ENCODE measurements around the gene SAMD8. TPM values are rescaled to one million over a fixed set of nuclear protein-coding genes. Genes with fewer than 3 reads are reported as not detected.
"Not testable (repeated sequence)": the region's sequence is repeated elsewhere in the genome, so short reads cannot be mapped to it uniquely, and the experiment has no call there.

SAMD8 gene
- total RNA-seq, 1 donor from 2014 or later = 23.0 TPM

GRCh38 chr10:75220274-75220673, 108.8 kb downstream of the SAMD8 start:
- Histone ChIP-seq H3K4me1 (peaks cover 34% of the 10 kb centered on the region), H3K36me3 (peaks cover 99% of the 10 kb centered on the region), H3K27ac (no peak overlapping the region), H3K9me3 (no peaks in the 10 kb centered on the region), H3K27me3 (no peaks in the 10 kb centered on the region), H3K4me3 (no peak overlapping the region)
- TF ChIP-seq, protein P1, sequence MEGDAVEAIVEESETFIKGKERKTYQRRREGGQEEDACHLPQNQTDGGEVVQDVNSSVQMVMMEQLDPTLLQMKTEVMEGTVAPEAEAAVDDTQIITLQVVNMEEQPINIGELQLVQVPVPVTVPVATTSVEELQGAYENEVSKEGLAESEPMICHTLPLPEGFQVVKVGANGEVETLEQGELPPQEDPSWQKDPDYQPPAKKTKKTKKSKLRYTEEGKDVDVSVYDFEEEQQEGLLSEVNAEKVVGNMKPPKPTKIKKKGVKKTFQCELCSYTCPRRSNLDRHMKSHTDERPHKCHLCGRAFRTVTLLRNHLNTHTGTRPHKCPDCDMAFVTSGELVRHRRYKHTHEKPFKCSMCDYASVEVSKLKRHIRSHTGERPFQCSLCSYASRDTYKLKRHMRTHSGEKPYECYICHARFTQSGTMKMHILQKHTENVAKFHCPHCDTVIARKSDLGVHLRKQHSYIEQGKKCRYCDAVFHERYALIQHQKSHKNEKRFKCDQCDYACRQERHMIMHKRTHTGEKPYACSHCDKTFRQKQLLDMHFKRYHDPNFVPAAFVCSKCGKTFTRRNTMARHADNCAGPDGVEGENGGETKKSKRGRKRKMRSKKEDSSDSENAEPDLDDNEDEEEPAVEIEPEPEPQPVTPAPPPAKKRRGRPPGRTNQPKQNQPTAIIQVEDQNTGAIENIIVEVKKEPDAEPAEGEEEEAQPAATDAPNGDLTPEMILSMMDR (IDR thresholded peaks at IDR 0.05) = no peak
- ATAC-seq (no peak), DNase-seq (no peak)
- intact Hi-C loops (cut with DNase I) = no loop called here

DNA sequence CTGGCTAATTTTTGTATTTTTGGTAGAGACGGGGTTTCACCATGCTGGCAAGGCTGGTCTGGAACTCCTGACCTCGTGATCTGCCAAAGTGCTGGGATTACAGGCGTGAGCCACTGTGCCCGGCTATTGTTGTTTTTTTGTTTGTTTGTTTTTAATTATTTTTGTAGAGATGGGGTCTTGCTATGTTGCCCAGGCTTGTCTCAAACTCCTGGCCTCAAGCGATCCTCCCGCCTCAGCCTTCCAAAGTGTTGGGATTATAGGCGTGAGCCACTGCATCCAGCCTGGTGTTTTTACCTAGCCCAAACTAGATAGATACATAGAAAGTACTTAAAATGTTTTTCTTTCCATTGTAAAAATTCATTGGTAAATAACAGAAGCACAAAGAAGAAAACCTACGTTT, 110.0 kb downstream of the SAMD8 start:
- H3K27me3 ChIP-seq; H3K9me3 ChIP-seq; ATAC-seq; H3K4me3 ChIP-seq; H3K27ac ChIP-seq; DNase-seq; intact Hi-C loops (cut with DNase I): not testable (repeated sequence)
- Histone ChIP-seq H3K36me3 (peaks cover 95% of the 10 kb centered on the region), H3K4me1 (peaks cover 37% of the 10 kb centered on the region)

DNA sequence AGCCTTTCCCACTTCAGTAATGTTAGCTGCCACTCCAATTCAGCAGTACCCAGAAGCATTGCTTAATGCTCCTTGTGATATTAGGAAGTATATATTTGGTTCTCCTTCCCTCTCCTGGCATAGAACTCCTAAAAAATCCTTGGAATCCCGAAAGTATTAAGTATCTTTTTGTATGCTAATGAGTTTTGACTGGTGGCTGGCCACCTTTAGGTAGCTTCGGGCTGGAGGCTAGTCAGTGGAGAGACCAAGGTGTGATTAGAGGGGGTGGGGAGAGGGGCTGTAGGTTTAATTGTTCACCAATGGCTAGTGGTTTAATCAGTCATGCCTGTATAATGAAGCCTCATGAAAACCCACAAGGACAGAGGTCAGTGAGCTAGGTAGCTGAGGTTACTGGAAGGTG, 112.1 kb downstream of the SAMD8 start:
- no peak for DNase-seq
- TF ChIP-seq, protein P1 (IDR thresholded peaks at IDR 0.05) = no peak
- no peak for ATAC-seq
- Histone ChIP-seq H3K27me3 (no peaks in the 10 kb centered on the region), H3K4me3 (no peak overlapping the region), H3K4me1 (peaks cover 51% of the 10 kb centered on the region), H3K9me3 (no peaks in the 10 kb centered on the region), H3K27ac (peak overlapping the region; percentile 73), H3K36me3 (peaks cover 84% of the 10 kb centered on the region)
- intact Hi-C loops (cut with DNase I) = no loop called here

GRCh38 chr10:75226095-75226494, 114.6 kb downstream of the SAMD8 start:
- no peak for ATAC-seq
- peak overlapping the region; percentile 73 for H3K27ac ChIP-seq
- TF ChIP-seq, protein P1 (IDR thresholded peaks at IDR 0.05) = no peak
- H3K27me3 ChIP-seq = no peaks in the 10 kb centered on the region
- peak overlapping the region; percentile 4 for H3K4me3 ChIP-seq
- H3K9me3 ChIP-seq = no peaks in the 10 kb centered on the region
- no peak for DNase-seq
- intact Hi-C loops (cut with DNase I) = no loop called here
- peaks cover 81% of the 10 kb centered on the region for H3K36me3 ChIP-seq
- peaks cover 63% of the 10 kb centered on the region for H3K4me1 ChIP-seq

DNA sequence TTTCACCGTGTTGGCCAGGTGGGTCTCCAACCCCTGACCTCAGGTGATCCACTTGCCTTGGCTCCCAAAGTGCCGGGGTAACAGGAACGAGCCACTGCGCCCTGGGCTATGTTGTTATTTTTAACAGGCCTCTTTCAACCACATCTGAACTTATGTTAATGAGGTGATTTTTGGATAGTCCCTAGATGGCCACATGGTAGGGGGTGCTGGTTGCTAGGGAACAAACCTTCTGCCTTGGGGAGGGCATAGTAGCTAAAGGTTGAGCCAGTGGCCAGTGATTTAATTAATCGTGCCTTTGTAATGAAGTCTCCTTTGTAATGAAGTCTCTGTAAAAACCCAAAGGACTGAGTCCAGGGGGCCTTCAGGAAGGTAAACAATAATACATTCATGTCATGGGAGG, 115.2 kb downstream of the SAMD8 start:
- peaks cover 81% of the 10 kb centered on the region for H3K36me3 ChIP-seq
- TF ChIP-seq, protein P1 (IDR thresholded peaks at IDR 0.05) = no peak
- H3K4me3 ChIP-seq = no peak overlapping the region
- peak overlapping the region; percentile 73 for H3K27ac ChIP-seq
- peaks cover 63% of the 10 kb centered on the region for H3K4me1 ChIP-seq
- H3K27me3 ChIP-seq = no peaks in the 10 kb centered on the region
- no peak for DNase-seq
- no peak for ATAC-seq
- no peaks in the 10 kb centered on the region for H3K9me3 ChIP-seq
- intact Hi-C loops (cut with DNase I) = no loop called here

- Histone ChIP-seq H3K4me1 (peaks cover 61% of the 10 kb centered on the region), H3K36me3 (peaks cover 72% of the 10 kb centered on the region), H3K4me3 (no peak overlapping the region), H3K9me3 (no peaks in the 10 kb centered on the region), H3K27ac (no peak overlapping the region), H3K27me3 (no peaks in the 10 kb centered on the region)
- TF ChIP-seq, protein P1 (IDR thresholded peaks at IDR 0.05) = no peak
- DNase-seq = no peak
- no peak for ATAC-seq
- intact Hi-C loops (cut with DNase I) = no loop called here
These were observed 116.8 kb downstream of the SAMD8 start for GRCh38 chr10:75228278-75228677.

All from upper lobe of right lung (tissue), 1 donor.